ENCODE results near the gene LUC7L2. TPM values are rescaled to one million over a fixed set of nuclear protein-coding genes. Genes with fewer than 3 reads are reported as not detected.

The LUC7L2 gene
- total RNA-seq, 1 donor from 2014 or later: 87.8 TPM

DNA sequence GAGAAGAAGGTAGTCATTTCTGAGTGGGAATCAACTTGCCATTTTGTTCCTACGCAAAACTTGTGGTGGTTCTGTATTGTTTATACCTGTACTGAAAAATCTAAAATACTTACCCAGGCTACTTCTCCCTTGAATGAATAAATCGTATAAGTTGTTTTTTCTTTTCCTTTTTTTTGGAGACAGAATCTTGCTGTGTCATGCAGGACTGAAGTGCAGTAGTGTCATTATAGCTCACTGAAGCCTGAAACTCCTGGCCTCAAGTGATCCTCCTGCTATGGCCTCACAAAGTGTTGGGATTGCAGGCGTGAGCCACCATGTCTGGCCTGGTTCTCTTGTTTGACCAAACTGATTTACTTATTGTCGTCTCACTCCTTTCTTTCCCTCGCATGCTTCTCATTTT, 27.9 kb downstream of the LUC7L2 start:
- TF ChIP-seq EZH2 (IDR thresholded peaks at IDR 0.05; ENCODE audit: insufficient read depth, low read length): no peak
- TF ChIP-seq, protein P1, sequence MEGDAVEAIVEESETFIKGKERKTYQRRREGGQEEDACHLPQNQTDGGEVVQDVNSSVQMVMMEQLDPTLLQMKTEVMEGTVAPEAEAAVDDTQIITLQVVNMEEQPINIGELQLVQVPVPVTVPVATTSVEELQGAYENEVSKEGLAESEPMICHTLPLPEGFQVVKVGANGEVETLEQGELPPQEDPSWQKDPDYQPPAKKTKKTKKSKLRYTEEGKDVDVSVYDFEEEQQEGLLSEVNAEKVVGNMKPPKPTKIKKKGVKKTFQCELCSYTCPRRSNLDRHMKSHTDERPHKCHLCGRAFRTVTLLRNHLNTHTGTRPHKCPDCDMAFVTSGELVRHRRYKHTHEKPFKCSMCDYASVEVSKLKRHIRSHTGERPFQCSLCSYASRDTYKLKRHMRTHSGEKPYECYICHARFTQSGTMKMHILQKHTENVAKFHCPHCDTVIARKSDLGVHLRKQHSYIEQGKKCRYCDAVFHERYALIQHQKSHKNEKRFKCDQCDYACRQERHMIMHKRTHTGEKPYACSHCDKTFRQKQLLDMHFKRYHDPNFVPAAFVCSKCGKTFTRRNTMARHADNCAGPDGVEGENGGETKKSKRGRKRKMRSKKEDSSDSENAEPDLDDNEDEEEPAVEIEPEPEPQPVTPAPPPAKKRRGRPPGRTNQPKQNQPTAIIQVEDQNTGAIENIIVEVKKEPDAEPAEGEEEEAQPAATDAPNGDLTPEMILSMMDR (IDR thresholded peaks at IDR 0.05; ENCODE audit: insufficient read depth, low read depth, low read length): no peak
- peaks cover 47% of the 10 kb centered on the region for H4K20me1 ChIP-seq (ENCODE audit: insufficient read depth, low read length)
- Mint-ChIP-seq H3K4me3 (ENCODE audit: unreplicated experiment) (no peak overlapping the region), H3K9me3 (ENCODE audit: unreplicated experiment) (no peaks in the 10 kb centered on the region), H3K27me3 (ENCODE audit: low read depth, unreplicated experiment) (no peaks in the 10 kb centered on the region), H3K36me3 (ENCODE audit: low read depth, unreplicated experiment) (peaks cover 19% of the 10 kb centered on the region), H3K4me1 (ENCODE audit: low read depth, unreplicated experiment) (no peaks in the 10 kb centered on the region), H3K27ac (ENCODE audit: unreplicated experiment) (no peak overlapping the region)
- no peak overlapping the region for H3K4me3 ChIP-seq (ENCODE audit: insufficient read depth, low read depth, low read length)
- peaks cover 17% of the 10 kb centered on the region for H3K36me3 ChIP-seq (ENCODE audit: insufficient read depth, low read length)
- no peak overlapping the region for H3K4me2 ChIP-seq (ENCODE audit: low read length)
- FAIRE-seq: no peak
- no peaks in the 10 kb centered on the region for H3K27me3 ChIP-seq (ENCODE audit: insufficient read depth, low read length)
- H3K9me3 ChIP-seq (ENCODE audit: insufficient read depth, low read depth, low read length): no peaks in the 10 kb centered on the region
- no peak overlapping the region for H3K27ac ChIP-seq (ENCODE audit: low read depth, low read length)
- no peaks in the 10 kb centered on the region for H3K4me1 ChIP-seq (ENCODE audit: insufficient read depth, low read length)
- peaks cover 92% of the 10 kb centered on the region for H3K79me2 ChIP-seq (ENCODE audit: insufficient read depth, low read length)
- DNase-seq (ENCODE audit: low read depth): no peak
- H2AFZ ChIP-seq (ENCODE audit: low read depth, low read length): no peak overlapping the region
- H3K9ac ChIP-seq (ENCODE audit: low read length): no peak overlapping the region

DNA sequence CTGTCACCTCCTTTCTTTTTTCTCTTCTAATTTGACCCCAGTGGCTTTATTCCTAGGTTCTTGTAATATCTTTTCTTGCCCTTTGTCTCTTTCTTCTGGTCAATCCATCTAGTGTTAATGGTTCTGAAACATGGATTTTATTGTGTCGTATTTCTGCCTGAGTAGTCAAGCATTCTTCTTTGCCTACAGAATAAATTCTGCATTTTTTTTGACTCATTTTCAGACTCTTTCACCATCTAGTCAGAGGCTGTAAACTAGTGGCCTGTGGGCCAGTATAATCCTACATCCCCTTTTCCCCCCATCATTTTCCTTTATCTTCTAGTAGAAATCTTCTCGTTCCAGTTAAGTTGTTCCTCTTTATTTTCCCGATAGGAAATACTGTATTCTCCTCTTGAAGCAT, 29.4 kb downstream of the LUC7L2 start:
- Histone ChIP-seq H4K20me1 (ENCODE audit: insufficient read depth, low read length) (peaks cover 53% of the 10 kb centered on the region), H3K4me2 (ENCODE audit: low read length) (no peak overlapping the region), H3K27ac (ENCODE audit: low read depth, low read length) (no peak overlapping the region), H3K4me3 (ENCODE audit: insufficient read depth, low read depth, low read length) (no peak overlapping the region), H3K79me2 (ENCODE audit: insufficient read depth, low read length) (peaks cover 93% of the 10 kb centered on the region), H3K27me3 (ENCODE audit: insufficient read depth, low read length) (no peaks in the 10 kb centered on the region), H3K9ac (ENCODE audit: low read length) (no peak overlapping the region), H3K9me3 (ENCODE audit: insufficient read depth, low read depth, low read length) (no peaks in the 10 kb centered on the region), H3K36me3 (ENCODE audit: insufficient read depth, low read length) (peaks cover 16% of the 10 kb centered on the region), H3K4me1 (ENCODE audit: insufficient read depth, low read length) (no peaks in the 10 kb centered on the region), H2AFZ (ENCODE audit: low read depth, low read length) (no peak overlapping the region)
- Mint-ChIP-seq H3K27ac (ENCODE audit: unreplicated experiment) (no peak overlapping the region), H3K4me1 (ENCODE audit: low read depth, unreplicated experiment) (peaks cover 2% of the 10 kb centered on the region), H3K4me3 (ENCODE audit: unreplicated experiment) (no peak overlapping the region), H3K27me3 (ENCODE audit: low read depth, unreplicated experiment) (no peaks in the 10 kb centered on the region), H3K36me3 (ENCODE audit: low read depth, unreplicated experiment) (peaks cover 23% of the 10 kb centered on the region), H3K9me3 (ENCODE audit: unreplicated experiment) (no peaks in the 10 kb centered on the region)
- FAIRE-seq (no peak), DNase-seq (ENCODE audit: low read depth) (no peak)
- TF ChIP-seq EZH2 (IDR thresholded peaks at IDR 0.05; ENCODE audit: insufficient read depth, low read length): no peak
- TF ChIP-seq, protein P1 (IDR thresholded peaks at IDR 0.05; ENCODE audit: insufficient read depth, low read depth, low read length): no peak

DNA sequence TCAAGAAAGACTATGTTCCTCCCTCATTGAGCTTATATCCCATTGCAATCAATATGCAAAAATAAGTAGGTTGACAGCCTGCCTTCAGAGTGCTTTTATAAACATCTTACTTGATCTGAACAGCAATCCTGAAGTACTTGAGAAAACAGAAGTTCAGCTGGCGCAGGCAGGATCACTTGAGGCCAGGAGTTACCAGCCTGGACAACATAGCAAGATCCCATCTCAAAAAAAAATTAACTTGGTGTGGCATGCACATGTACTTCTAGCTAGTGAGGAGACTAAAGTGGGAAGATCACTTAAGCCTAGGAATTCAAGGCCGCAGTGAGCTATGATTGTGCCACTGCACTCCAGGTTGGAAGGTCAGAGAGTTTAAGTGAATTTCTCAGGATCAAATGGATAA, 30.1 kb downstream of the LUC7L2 start:
- no peaks in the 10 kb centered on the region for H3K4me1 ChIP-seq (ENCODE audit: insufficient read depth, low read length)
- no peaks in the 10 kb centered on the region for H3K27me3 ChIP-seq (ENCODE audit: insufficient read depth, low read length)
- no peak overlapping the region for H3K4me3 ChIP-seq (ENCODE audit: insufficient read depth, low read depth, low read length)
- no peak overlapping the region for H3K9ac ChIP-seq (ENCODE audit: low read length)
- Mint-ChIP-seq H3K4me1 (ENCODE audit: low read depth, unreplicated experiment) (peaks cover 8% of the 10 kb centered on the region), H3K27ac (ENCODE audit: unreplicated experiment) (peak overlapping the region; percentile 58), H3K9me3 (ENCODE audit: unreplicated experiment) (no peaks in the 10 kb centered on the region), H3K4me3 (ENCODE audit: unreplicated experiment) (no peak overlapping the region), H3K27me3 (ENCODE audit: low read depth, unreplicated experiment) (no peaks in the 10 kb centered on the region), H3K36me3 (ENCODE audit: low read depth, unreplicated experiment) (peaks cover 26% of the 10 kb centered on the region)
- no peaks in the 10 kb centered on the region for H3K9me3 ChIP-seq (ENCODE audit: insufficient read depth, low read depth, low read length)
- TF ChIP-seq, protein P1 (IDR thresholded peaks at IDR 0.05; ENCODE audit: insufficient read depth, low read depth, low read length): no peak
- TF ChIP-seq EZH2 (IDR thresholded peaks at IDR 0.05; ENCODE audit: insufficient read depth, low read length): no peak
- no peak overlapping the region for H3K4me2 ChIP-seq (ENCODE audit: low read length)
- FAIRE-seq (no peak), DNase-seq (ENCODE audit: low read depth) (no peak)
- H3K36me3 ChIP-seq (ENCODE audit: insufficient read depth, low read length): peaks cover 16% of the 10 kb centered on the region
- H2AFZ ChIP-seq (ENCODE audit: low read depth, low read length): no peak overlapping the region
- peaks cover 54% of the 10 kb centered on the region for H4K20me1 ChIP-seq (ENCODE audit: insufficient read depth, low read length)
- peaks cover 93% of the 10 kb centered on the region for H3K79me2 ChIP-seq (ENCODE audit: insufficient read depth, low read length)
- H3K27ac ChIP-seq (ENCODE audit: low read depth, low read length): no peak overlapping the region
